GM19043 (cell line): ENCODE results near the gene DENND5B.
"Not testable (repeated sequence)": the region's sequence is repeated elsewhere in the genome, so short reads cannot be mapped to it uniquely, and the experiment has no call there.

Experiments
- ATAC-seq: cut with Tn5 transposase; IDR thresholded peaks from one replicate; pipeline ENCODE4 v1.9.1; 2021; ENCODE audit warnings: low read depth; ENCODE audit not compliant: unreplicated experiment

DENND5B gene

DNA sequence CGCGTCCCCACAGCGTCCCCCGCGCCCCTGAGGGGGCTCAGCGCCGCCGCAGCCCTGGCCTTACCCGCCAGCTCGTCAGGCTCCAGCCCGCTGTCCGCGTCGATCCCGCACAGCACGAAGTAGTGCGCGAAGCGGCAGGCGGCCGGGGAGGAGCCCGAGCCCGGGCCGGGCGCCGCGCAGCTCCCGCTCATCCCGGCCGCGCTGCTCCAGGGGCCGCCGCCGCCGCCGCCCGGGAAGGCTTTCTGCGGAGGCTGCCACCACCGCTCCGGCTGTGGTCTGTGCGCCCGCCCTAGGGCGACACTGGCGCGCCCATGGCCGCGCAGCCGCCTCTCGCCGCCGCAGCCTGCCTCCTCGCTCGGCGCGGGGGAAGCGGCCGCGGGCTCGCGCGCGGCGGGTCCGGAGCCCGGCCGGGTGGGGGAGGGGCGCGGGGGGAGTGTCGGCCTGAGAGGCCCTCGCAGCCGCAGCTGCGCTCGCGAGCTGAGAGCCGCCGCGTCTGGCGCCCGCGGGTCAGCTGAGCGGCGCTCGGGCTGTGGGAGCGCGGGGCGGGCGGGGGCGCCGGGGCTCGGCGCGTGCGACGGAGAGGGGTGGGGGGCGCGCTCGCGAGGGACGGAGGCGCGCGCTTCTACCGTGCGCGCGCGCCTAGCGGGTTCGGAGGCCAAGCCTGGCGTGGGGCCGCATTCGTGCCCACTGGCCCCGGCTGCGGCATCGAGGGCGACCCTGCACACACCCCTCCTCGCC, at the start of gene DENND5B:
Gene DENND5B, minus strand, starts transcription at position 495 of the 738 bp plus-strand sequence. Its CDS starts 304 bp downstream, at position 191.
- ATAC-seq = peak; percentile 35

GRCh38 chr12:31634620-31635019, 43.7 kb upstream of the DENND5B start:
- ATAC-seq = no peak

DNA sequence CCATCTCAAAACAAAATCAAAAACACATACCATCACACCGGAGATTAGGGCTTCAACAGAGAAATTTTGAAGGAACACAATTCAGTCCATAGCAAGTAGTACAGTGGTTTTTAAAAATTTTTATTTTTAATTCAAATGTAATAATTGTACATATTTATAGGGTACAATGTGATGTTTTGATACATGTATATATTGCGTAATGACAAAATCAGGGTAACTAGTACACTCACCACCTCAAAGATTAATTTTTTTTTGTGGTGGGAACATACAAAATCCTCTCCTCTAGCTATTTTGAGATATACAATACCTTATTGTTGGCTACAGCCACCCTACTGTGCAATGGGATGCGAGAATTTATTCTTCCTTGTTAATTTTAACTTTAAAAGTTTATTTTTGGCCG, 42.5 kb upstream of the DENND5B start:
- no peak for ATAC-seq

- ATAC-seq = no peak
Measured at GRCh38 chr12:31631809-31632208, 40.9 kb upstream of the DENND5B start.

- no peak for ATAC-seq
Measured at GRCh38 chr12:31631023-31631724, 40.2 kb upstream of the DENND5B start.

- no peak for ATAC-seq
Measured at GRCh38 chr12:31629756-31630732, 39.1 kb upstream of the DENND5B start.

- no peak for ATAC-seq
Measured at GRCh38 chr12:31627456-31628054, 36.6 kb upstream of the DENND5B start.

DNA sequence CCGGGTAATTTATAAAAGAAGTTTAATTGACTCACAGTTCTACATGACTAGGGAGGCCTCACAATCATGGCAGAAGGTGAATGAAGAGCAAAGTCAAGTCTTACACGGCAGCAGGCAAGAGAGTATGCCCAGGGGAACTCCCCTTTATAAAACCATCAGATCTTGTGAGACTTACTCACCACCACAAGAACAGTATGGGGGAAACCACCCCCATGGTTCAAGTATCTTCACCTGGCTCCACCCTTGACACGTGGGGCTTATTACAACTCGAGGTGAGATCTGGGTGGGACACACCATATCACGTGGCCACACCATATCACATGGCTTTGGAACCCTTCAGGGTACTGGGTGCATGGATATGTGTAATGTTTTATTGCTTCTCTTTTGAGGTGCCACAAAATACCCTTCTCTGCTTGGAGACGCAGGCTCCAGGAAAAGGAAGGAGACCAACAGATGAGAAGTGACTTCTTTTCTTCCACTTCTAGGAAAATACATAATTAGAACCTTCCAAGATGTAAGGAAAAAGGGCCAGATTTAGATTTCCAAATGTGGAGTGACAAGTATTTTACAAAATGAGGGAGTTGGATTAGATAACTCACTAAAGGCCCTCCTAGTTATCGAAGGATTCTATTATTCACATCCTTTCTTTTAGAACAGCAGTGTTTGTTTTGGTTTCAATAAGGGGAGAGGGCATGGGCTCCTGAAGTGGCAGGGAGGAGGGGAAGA, 35.5 kb upstream of the DENND5B start:
- ATAC-seq = no peak

DNA sequence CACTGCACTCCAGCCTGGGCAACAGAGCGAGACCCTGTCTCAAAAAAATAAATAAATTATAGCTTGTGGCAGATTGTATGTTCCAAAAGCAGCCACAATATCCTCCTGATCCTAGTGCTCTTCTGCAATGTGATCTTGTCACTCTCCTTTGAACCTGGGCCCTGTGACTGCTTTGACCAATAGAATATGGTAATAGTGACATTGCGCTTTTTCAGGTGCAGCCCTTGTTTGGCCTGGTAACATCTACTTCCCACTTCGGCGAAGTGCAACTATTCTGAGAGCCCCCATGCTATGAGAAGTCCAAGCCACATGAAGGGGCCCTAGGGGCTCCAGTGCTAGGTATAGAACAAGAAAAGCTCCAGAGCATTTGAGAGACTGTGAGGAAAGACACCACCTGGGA, 31.1 kb upstream of the DENND5B start:
- ATAC-seq = no peak

DNA sequence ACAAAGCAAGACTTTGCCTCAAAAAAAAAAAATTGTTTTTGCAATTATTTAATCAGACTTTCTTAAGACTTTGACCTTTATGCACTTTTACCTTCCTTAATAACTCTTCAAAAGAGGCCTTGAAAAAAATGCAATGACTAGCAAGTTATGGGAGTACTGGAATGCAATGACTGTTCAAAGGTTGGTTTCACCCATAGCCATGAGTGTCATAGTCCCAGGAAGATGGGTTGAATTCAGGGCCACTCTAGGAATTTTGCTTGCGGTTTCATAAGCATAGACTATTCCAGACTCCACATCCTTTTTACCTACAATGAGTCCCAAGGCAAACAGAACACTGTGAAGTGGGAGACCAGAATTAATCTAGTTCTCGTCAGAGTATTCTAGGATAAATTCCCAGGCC, 29.4 kb upstream of the DENND5B start:
- ATAC-seq = no peak

DNA sequence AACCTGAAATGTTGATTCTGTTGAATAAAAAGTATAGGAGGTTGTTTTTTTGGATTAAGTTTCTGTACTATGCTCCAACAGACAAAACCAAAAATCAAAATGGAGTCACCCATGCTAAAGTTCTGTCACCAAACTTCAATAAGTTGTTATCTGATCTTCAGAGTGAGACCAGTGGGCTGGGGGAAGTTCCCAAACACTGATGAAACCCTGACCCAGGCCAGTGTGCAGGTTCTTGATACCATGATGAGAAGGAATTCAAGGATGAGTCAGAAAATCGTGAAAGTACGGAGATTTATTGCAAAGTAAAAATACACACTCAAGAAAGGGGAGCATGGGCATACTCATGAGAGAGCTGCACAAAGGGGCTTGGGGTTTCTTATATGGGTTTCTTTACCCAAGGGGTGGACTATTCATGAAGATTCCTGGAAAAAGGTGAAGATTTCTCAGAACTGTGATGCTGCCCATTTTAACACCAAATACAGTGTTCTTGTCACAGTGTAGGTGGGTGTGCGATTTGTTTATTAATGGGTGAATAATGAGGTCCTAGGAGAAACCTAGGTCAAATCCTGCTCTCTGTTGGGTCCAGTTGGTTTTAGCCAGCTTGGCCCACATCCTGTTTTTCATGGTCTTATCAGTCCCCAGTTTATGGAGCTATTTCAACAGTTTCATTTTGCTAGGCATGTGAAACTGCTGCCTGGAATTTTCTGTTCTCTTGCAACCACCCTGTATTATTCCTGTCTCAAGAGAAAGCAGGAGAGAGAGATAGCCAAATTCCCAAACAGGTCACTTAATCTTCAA, 27.5 kb upstream of the DENND5B start:
- ATAC-seq = no peak

- no peak for ATAC-seq
Measured at GRCh38 chr12:31612819-31613218, 21.9 kb upstream of the DENND5B start.

DNA sequence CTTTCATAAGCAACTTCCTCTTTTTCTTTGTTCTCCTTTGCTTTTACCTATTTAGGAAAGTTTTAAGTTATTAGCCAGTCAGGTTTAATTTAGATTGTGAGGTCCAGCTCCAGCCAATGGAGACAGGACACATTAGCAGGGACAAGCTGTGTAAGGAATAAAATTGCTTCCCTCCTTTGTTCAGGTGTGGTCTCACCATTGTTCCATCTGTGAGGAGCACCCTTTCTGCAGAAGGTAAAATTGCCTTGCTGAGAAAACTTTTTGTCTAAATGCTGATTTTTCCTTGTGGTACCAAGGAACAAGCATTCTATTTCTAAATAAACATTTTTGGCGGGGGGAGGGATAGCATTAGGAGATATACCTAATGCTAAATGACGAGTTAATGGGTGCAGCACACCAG, 17.4 kb upstream of the DENND5B start:
- ATAC-seq = not testable (repeated sequence)

DNA sequence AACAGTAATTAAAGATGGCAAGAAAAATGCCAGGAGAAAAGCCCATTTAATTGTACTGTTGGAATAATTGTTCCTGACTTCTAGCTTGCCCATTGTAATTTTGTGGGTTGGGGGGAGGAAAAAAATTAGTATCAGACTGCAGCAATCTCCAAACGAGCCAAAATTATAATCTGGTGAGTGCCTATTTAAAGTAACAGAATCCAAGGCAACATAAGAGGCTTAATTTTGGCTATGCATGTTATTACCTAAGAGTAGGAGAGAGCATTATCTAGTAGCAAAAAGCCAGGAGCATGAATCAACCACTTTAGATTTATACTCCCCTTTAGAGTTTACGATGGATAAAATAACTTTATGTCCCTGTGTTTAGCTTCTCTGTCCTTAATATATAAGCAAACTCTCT, 14.6 kb upstream of the DENND5B start:
- ATAC-seq = no peak

DNA sequence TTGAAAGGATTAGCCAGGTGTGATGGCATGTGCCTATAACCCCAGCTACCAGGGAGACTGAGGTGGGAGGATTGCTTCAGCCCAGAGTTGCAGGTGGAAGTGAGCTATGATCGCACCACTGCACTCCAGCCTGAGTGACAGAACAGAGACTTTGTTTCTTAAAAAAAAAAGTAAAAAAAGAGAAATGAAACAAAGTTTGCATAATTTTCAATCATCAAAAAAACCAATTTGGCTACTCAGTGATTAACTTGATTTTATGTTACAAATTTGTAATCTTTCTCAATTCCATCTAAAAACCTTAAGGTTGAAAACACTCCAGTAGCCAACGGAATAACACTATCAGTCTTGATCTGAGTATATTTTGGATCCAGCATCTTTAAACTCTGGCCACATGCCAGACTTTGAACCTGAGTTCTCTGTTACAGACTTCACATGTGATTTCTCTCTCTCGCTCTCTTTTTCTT, 12.6 kb upstream of the DENND5B start:
- peak; percentile 94 for ATAC-seq

DNA sequence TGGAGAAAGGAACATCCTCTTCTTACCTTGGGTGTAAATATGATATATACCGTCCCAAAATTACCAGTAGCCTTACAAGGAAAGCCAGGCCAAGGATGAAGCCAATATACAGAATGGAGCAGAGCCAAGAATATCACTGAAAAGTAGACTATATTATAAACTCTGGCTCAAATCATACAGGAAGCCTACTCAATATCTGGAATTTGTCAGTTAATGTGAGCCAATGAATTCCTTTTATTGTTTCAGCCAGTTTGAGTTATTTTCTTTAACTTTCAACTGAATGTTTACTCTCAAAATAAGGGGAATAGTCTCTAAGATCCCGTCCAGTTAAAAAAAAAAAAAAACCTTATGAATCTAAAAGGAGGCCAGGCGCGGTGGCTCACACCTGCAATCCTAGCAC, 9.8 kb upstream of the DENND5B start:
- ATAC-seq = no peak

- no peak for ATAC-seq
Measured at GRCh38 chr12:31600252-31600651, 9.3 kb upstream of the DENND5B start.

DNA sequence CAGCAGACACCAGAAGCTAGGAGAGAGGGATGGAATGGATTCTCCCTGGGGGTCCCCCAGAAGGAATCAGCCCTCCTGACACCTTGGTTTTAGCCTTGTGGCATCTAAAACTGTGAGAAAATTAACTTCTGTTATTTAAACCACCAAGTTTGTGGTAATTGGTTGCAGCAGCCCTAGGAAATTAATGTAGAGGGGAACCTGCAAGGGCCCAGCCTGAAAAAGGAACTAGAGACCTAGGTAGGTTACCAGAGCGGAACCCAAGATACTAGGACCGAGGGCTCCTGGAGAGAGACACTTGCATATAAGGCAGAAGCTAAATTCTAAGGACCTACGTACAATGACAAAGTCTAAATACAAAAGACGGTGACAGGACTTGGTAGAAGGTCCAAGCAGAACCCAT, 8.1 kb upstream of the DENND5B start:
- ATAC-seq = peak; percentile 56

DNA sequence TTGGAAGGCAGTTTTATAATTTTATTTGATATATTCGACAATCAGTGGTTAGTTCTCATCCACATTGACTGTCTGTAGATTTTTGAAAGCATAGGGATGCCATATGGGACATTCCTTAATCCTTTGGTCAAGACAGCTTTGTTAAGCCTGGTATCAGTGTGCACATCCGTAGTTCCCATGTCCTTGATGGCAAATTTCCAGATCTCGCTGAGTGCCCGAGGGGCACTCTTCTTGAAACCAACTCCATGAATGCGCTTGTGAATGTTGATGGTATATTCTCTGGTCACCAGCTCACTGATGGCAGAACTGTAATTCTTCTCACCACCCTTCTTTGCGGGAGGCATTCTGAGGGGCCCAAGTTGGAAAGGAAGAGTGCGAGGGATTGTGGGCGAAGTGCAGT, 6.1 kb upstream of the DENND5B start:
- no peak for ATAC-seq
